Thyroid gland (tissue), 4 donors: ENCODE results near the gene CEP170. TPM values are rescaled to one million over a fixed set of nuclear protein-coding genes. Genes with fewer than 3 reads are reported as not detected.
"Not testable (repeated sequence)": the region's sequence is repeated elsewhere in the genome, so short reads cannot be mapped to it uniquely, and the experiment has no call there.

Experiments used
- DNase-seq, 2 donors: peaks; one replicate each; pipeline ENCODE4 v3.0.0-alpha.2; 2019
- H3K27ac ChIP-seq, 3 donors: fragments of 200-600 bp; sonication (generic); 1 replicate in 2 of 3; 2 replicates in 1 of 3; pipeline ENCODE4 v1.5.1; 2016 to 2019; ENCODE audit warnings: mild to moderate bottlenecking in 1 of 3, moderate library complexity in 1 of 3
- H3K27me3 ChIP-seq: fragments of 200-600 bp; sonication (generic); one replicate; pipeline ENCODE4 v1.5.1; 2019
- H3K36me3 ChIP-seq, 2 donors: fragments of 200-600 bp; sonication (generic); one replicate each; pipeline ENCODE4 v1.5.1; 2016 to 2019
- H3K4me1 ChIP-seq, 2 donors: fragments of 200-600 bp; sonication (generic); one replicate each; pipeline ENCODE4 v1.5.1; 2017 to 2019
- H3K4me3 ChIP-seq, 3 donors: fragments of 200-600 bp; sonication (generic); replicated peaks in 1 of 3; 1 replicate in 2 of 3; 2 replicates in 1 of 3; pipeline ENCODE4 v1.5.1; 2016; ENCODE audit warnings: mild to moderate bottlenecking in 1 of 3
- H3K9me3 ChIP-seq: fragments of 200-600 bp; sonication (generic); one replicate; pipeline ENCODE4 v1.5.1; 2017
- CTCF ChIP-seq, 6 experiments: fragments of 200-600 bp in 3 of 6; fragments of 450-650 bp in 3 of 6; sonication (generic) in 3 of 6; IDR thresholded peaks; one replicate each; pipeline ENCODE4 v1.5.1; 2016 to 2019; ENCODE audit warnings: antibody characterized with exemption in 6 of 6, mild to moderate bottlenecking in 2 of 6, inconsistent platforms in 1 of 6, moderate library complexity in 1 of 6
- POLR2A ChIP-seq, 2 donors: fragments of 450-650 bp; IDR thresholded peaks; one replicate each; pipeline ENCODE4 v1.6.1; 2017; ENCODE audit warnings: antibody characterized with exemption in 2 of 2, mild to moderate bottlenecking in 2 of 2, moderate library complexity in 1 of 2
- WGBS, 2 donors: methylation state at CpG; one replicate each; pipeline ENCODE4 v1.1.5; 2017; 5-methylcytosine and 5-hydroxymethylcytosine counted together
- intact Hi-C: fragments of 100-400 bp; cut with DNase I; formaldehyde crosslinking; loops from one replicate; pipeline ENCODE4 v1.15.1; 2023
- total RNA-seq, 4 donors: library from RNA; depleted of rRNA; stranded (reverse); fragments of >200 nt; gene quantifications; one replicate each; pipeline ENCODE4 v1.2.3, GENCODE V29; 2016

CEP170 gene
- total RNA-seq, 4 donors from 2014 or later: 62.8 to 93.8 (median 75.3) TPM

GRCh38 chr1:243229526-243229925 is 25.6 kb downstream of the CEP170 start:
- no peak overlapping the region for H3K4me3 ChIP-seq
- 48 to 56% methylated on average over 1 of the region's 1 CpG for WGBS, 2 donors
- DNase-seq: no peak
- H3K27ac ChIP-seq: peak overlapping the region in 1 of 3 donors; percentile 20
- H3K9me3 ChIP-seq: no peaks in the 10 kb centered on the region
- no peaks in the 10 kb centered on the region for H3K27me3 ChIP-seq
- H3K36me3 ChIP-seq: no peaks in the 10 kb centered on the region
- TF ChIP-seq POLR2A (IDR thresholded peaks at IDR 0.05) (no peak), CTCF (IDR thresholded peaks at IDR 0.05) (no peak)
- peaks cover under 1 to 18% of the 10 kb centered on the region in 2 donors for H3K4me1 ChIP-seq
- intact Hi-C loops: no loop called here

GRCh38 chr1:243227622-243228021 is 27.5 kb downstream of the CEP170 start:
- DNase-seq: no peak
- no peaks in the 10 kb centered on the region for H3K9me3 ChIP-seq
- TF ChIP-seq CTCF (IDR thresholded peaks at IDR 0.05): no peak
- TF ChIP-seq POLR2A (IDR thresholded peaks at IDR 0.05): no peak
- WGBS, 2 donors: 88 to 94% methylated on average over 2 of the region's 2 CpGs
- H3K36me3 ChIP-seq: no peaks in the 10 kb centered on the region
- H3K27ac ChIP-seq: no peak overlapping the region
- intact Hi-C loops: no loop called here
- no peak overlapping the region for H3K4me3 ChIP-seq
- H3K27me3 ChIP-seq: no peaks in the 10 kb centered on the region
- H3K4me1 ChIP-seq: peaks cover 0 to 12% of the 10 kb centered on the region in 2 donors

GRCh38 chr1:243218059-243218458 is 37.0 kb downstream of the CEP170 start:
- DNase-seq: no peak
- H3K27ac ChIP-seq: no peak overlapping the region
- H3K9me3 ChIP-seq: no peaks in the 10 kb centered on the region
- no peaks in the 10 kb centered on the region for H3K27me3 ChIP-seq
- H3K36me3 ChIP-seq: peaks cover 4 to 8% of the 10 kb centered on the region in 2 donors
- peaks cover 0 to 6% of the 10 kb centered on the region in 2 donors for H3K4me1 ChIP-seq
- TF ChIP-seq POLR2A (IDR thresholded peaks at IDR 0.05): no peak
- no peak for TF ChIP-seq CTCF (IDR thresholded peaks at IDR 0.05)
- intact Hi-C loops: no loop called here
- H3K4me3 ChIP-seq: no peak overlapping the region

GRCh38 chr1:243217349-243217748 is 37.7 kb downstream of the CEP170 start:
- no peak for DNase-seq
- H3K9me3 ChIP-seq: no peaks in the 10 kb centered on the region
- peaks cover 0 to 6% of the 10 kb centered on the region in 2 donors for H3K4me1 ChIP-seq
- H3K27ac ChIP-seq: no peak overlapping the region
- WGBS, 2 donors: 82% methylated on average over 2 of the region's 2 CpGs
- intact Hi-C loops: no loop called here
- TF ChIP-seq POLR2A (IDR thresholded peaks at IDR 0.05): no peak
- TF ChIP-seq CTCF (IDR thresholded peaks at IDR 0.05): no peak
- no peak overlapping the region for H3K4me3 ChIP-seq
- H3K27me3 ChIP-seq: no peaks in the 10 kb centered on the region
- H3K36me3 ChIP-seq: peaks cover 4 to 8% of the 10 kb centered on the region in 2 donors

- Histone ChIP-seq H3K4me1 (peaks cover 0 to 6% of the 10 kb centered on the region in 2 donors), H3K9me3 (no peaks in the 10 kb centered on the region), H3K4me3 (no peak overlapping the region), H3K27ac (no peak overlapping the region), H3K36me3 (peaks cover 4 to 8% of the 10 kb centered on the region in 2 donors), H3K27me3 (no peaks in the 10 kb centered on the region)
- intact Hi-C loops: no loop called here
- WGBS, 2 donors: 96 to 98% methylated on average over 2 of the region's 2 CpGs
- TF ChIP-seq CTCF (IDR thresholded peaks at IDR 0.05) (no peak), POLR2A (IDR thresholded peaks at IDR 0.05) (no peak)
- no peak for DNase-seq
Measured at GRCh38 chr1:243216741-243217140, 38.3 kb downstream of the CEP170 start.

- H3K4me1 ChIP-seq, H3K9me3 ChIP-seq, H3K27me3 ChIP-seq, H3K4me3 ChIP-seq, intact Hi-C loops, DNase-seq, H3K27ac ChIP-seq, H3K36me3 ChIP-seq: not testable (repeated sequence)
- 88 to 92% methylated on average over 12 of the region's 12 CpGs for WGBS, 2 donors
Measured at GRCh38 chr1:243215276-243215875, 39.7 kb downstream of the CEP170 start.
